Esophagus squamous epithelium (tissue), 5 donors: ENCODE measurements around the gene ANKRD9. TPM values are rescaled to one million over a fixed set of nuclear protein-coding genes. Genes with fewer than 3 reads are reported as not detected.

Experiments
- DNase-seq: peaks from one replicate; lab custom pipeline; 2025; lab: John Stamatoyannopoulos, UW
- H3K27ac ChIP-seq, 4 donors: fragments of 200-600 bp; sonication (generic); one replicate each; pipeline ENCODE4 v1.5.1; 2016 to 2019; ENCODE audit warnings: mild to moderate bottlenecking in 1 of 4
- H3K27me3 ChIP-seq, 4 donors: fragments of 200-600 bp; sonication (generic); 1 replicate in 3 of 4; 2 replicates in 1 of 4; pipeline versions ENCODE4 v1.5.1 to v1.6.0; 2017 to 2021; ENCODE audit warnings: antibody characterized with exemption in 1 of 4
- H3K36me3 ChIP-seq, 3 donors: fragments of 200-600 bp; sonication (generic); one replicate each; pipeline ENCODE4 v1.5.1; 2016 to 2019
- H3K4me1 ChIP-seq, 3 donors: fragments of 200-600 bp; sonication (generic); one replicate each; pipeline ENCODE4 v1.5.1; 2017 to 2019
- H3K4me3 ChIP-seq, 4 donors: fragments of 200-600 bp; sonication (generic); 1 replicate in 3 of 4; 2 replicates in 1 of 4; pipeline ENCODE4 v1.5.1; 2016 to 2019; ENCODE audit warnings: mild to moderate bottlenecking in 2 of 4, moderate library complexity in 1 of 4
- H3K9me3 ChIP-seq, 3 donors: fragments of 200-600 bp; sonication (generic); one replicate each; pipeline ENCODE4 v1.5.1; 2016 to 2019
- POLR2A ChIP-seq, 4 donors: fragments of 450-650 bp; IDR thresholded peaks; one replicate each; pipeline ENCODE4 v1.6.1; 2017; ENCODE audit warnings: antibody characterized with exemption in 4 of 4, mild to moderate bottlenecking in 4 of 4, moderate library complexity in 3 of 4
- WGBS, 2 donors: methylation state at CpG; one replicate each; pipeline ENCODE4 v1.1.5; 2018; 5-methylcytosine and 5-hydroxymethylcytosine counted together
- intact Hi-C: fragments of 100-400 bp; cut with DNase I; formaldehyde crosslinking; loops from one replicate; pipeline ENCODE4 v1.15.0; 2022
- total RNA-seq, 4 donors: library from RNA; depleted of rRNA; stranded (reverse); fragments of >200 nt; gene quantifications; one replicate each; pipeline ENCODE4 v1.1.0, GENCODE V29; 2016
- TF ChIP-seq, protein P1 (sequence below), 6 experiments: fragments of 450-650 bp in 4 of 6; fragments of 200-600 bp in 2 of 6; sonication (generic) in 2 of 6; IDR thresholded peaks; one replicate each; pipeline ENCODE4 v1.5.1; 2016 to 2019; ENCODE audit warnings: antibody characterized with exemption in 6 of 6, mild to moderate bottlenecking in 4 of 6, moderate library complexity in 4 of 6
- donor health status: DM: yes; HTN: yes; CAD: no.

Gene ANKRD9
- total RNA-seq, 4 donors from 2014 or later, result 20.0 to 39.0 (median 30.2) TPM

DNA sequence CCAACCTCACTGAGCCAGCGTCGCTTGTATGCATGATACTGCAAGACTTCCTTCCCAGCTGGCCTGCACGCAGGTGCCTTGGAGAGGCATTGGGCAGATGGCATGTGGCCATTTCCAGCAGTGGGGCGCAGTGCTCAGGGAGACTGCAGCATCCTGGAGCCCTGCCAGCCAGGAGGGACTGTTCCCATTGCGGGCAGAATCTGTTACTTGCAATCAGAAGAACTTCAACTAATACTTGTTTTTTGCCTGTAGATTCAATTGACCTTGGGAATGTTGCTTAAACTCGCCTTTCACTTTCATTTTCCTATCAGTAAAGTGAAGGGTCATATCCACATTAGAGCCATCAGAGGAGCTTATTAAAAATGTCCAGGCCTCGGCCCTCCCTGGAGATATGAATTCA lies 29.8 kb downstream of the ANKRD9 start:
- no peaks in the 10 kb centered on the region for H3K27me3 ChIP-seq
- H3K4me1 ChIP-seq, result peaks cover 0 to 20% (median 5%) of the 10 kb centered on the region in 3 donors
- no peaks in the 10 kb centered on the region for H3K36me3 ChIP-seq
- 46 to 53% methylated on average over 7 of the region's 7 CpGs for WGBS, 2 donors
- no peak for DNase-seq
- H3K27ac ChIP-seq, result no peak overlapping the region
- intact Hi-C loops, result no loop called here
- peak overlapping the region in 1 of 4 donors; percentile 37 for H3K4me3 ChIP-seq
- TF ChIP-seq POLR2A (IDR thresholded peaks at IDR 0.05), result no peak
- TF ChIP-seq, protein P1, sequence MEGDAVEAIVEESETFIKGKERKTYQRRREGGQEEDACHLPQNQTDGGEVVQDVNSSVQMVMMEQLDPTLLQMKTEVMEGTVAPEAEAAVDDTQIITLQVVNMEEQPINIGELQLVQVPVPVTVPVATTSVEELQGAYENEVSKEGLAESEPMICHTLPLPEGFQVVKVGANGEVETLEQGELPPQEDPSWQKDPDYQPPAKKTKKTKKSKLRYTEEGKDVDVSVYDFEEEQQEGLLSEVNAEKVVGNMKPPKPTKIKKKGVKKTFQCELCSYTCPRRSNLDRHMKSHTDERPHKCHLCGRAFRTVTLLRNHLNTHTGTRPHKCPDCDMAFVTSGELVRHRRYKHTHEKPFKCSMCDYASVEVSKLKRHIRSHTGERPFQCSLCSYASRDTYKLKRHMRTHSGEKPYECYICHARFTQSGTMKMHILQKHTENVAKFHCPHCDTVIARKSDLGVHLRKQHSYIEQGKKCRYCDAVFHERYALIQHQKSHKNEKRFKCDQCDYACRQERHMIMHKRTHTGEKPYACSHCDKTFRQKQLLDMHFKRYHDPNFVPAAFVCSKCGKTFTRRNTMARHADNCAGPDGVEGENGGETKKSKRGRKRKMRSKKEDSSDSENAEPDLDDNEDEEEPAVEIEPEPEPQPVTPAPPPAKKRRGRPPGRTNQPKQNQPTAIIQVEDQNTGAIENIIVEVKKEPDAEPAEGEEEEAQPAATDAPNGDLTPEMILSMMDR (IDR thresholded peaks at IDR 0.05), result no peak
- H3K9me3 ChIP-seq, result no peaks in the 10 kb centered on the region

DNA sequence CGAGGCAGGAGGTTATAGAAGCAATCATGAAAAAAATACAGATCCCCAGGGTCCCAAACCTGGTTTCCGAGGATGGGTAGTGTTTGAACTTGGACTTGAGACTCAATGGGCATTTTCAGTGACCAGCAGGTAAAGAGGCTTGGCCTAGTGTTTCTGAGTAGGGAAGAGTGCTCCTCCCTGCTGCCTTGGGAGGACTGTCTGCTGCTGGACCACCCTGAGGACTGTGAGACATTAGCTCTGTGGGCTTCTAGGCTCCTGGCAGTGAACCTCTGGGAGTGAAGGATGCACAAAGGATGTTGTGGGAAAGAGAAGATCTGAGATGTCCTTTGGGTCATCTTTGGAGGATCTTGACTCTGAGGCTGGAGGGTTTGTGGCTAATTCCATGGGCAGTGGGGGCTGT lies 30.5 kb downstream of the ANKRD9 start:
- H3K4me1 ChIP-seq, result peaks cover 0 to 20% (median 5%) of the 10 kb centered on the region in 3 donors
- H3K4me3 ChIP-seq, result no peak overlapping the region
- no peaks in the 10 kb centered on the region for H3K27me3 ChIP-seq
- H3K9me3 ChIP-seq, result no peaks in the 10 kb centered on the region
- H3K27ac ChIP-seq, result no peak overlapping the region
- 91 to 100% methylated on average over 2 of the region's 2 CpGs for WGBS, 2 donors
- DNase-seq, result no peak
- TF ChIP-seq, protein P1 (IDR thresholded peaks at IDR 0.05), result no peak
- intact Hi-C loops, result no loop called here
- H3K36me3 ChIP-seq, result no peaks in the 10 kb centered on the region

DNA sequence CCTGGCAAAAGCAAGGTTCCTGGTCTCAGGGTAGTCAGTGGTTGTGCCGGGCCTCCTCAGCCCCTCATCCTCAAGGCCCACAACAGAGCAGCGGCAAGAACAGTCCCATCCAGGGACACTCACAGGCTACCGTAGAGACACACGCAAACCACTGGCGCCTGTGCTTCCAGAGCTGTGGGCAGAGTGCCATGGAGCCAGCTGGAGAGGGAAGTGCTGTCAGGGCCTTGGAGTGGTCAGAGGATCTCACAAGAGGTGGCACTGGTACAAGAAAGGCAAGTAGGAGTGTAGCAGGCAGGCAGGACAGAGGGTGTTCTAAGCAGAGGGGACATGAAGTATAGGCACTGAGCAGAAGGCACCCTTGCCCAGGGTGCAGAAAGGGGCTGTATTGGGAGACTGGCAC lies 34.6 kb downstream of the ANKRD9 start:
- Histone ChIP-seq H3K9me3 (no peaks in the 10 kb centered on the region), H3K27me3 (no peaks in the 10 kb centered on the region), H3K4me1 (peaks cover 5 to 23% (median 7%) of the 10 kb centered on the region in 3 donors), H3K36me3 (peaks cover 0 to 3% (median 0%) of the 10 kb centered on the region in 3 donors), H3K27ac (no peak overlapping the region), H3K4me3 (no peak overlapping the region)
- no peak for DNase-seq
- WGBS, 2 donors, result 18% methylated on average over 2 of the region's 5 CpGs; no CpG with 5 or more reads in 1 of the 2 donors
- TF ChIP-seq POLR2A (IDR thresholded peaks at IDR 0.05), result no peak
- TF ChIP-seq, protein P1 (IDR thresholded peaks at IDR 0.05), result no peak
- intact Hi-C loops, result no loop called here

DNA sequence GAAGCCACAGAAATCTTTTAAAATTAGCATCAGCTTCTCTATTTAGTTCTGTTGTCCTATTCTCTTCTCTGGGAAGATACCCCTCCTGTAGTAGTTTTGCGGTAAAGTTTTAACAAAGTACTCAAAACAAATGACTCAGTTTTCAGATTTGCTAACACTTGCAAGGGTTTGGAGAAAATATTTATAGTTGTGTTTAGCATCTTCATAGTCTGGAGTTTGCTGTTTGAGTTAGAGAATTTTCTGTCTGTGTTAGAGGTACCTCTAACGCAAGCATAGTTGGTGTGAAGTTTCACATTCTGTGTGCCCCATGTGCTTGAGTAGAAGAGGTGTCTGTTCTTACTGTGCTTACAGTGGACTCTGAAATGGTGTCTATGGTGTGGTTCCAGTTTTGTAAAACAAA lies 36.0 kb downstream of the ANKRD9 start:
- Histone ChIP-seq H3K9me3 (no peaks in the 10 kb centered on the region), H3K4me1 (peaks cover 0 to 27% (median 7%) of the 10 kb centered on the region in 3 donors), H3K4me3 (no peak overlapping the region), H3K27ac (no peak overlapping the region), H3K36me3 (peaks cover 0 to 3% (median 3%) of the 10 kb centered on the region in 3 donors), H3K27me3 (no peaks in the 10 kb centered on the region)
- TF ChIP-seq, protein P1 (IDR thresholded peaks at IDR 0.05), result no peak
- TF ChIP-seq POLR2A (IDR thresholded peaks at IDR 0.05), result no peak
- WGBS, 2 donors, result 85 to 96% methylated on average over 2 of the region's 2 CpGs
- no peak for DNase-seq
- intact Hi-C loops, result no loop called here

DNA sequence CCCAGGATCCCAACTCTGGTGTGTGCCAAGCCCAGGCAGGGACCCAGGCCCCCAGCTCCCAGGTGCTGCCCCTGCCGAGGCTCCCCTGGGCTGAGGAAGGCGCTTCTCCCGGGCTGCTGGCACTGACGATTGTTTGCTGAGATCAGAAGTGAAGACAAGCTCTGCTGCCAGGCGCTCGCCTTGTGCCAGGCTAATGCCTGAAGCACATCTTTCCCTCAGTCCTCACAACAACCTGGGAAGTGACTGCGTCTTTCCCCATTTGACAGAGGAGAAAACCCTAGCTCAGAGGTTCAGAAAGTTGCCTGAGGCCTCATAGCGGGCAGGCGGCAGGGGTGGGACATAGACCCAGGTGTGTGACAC lies 36.8 kb downstream of the ANKRD9 start:
- Histone ChIP-seq H3K4me1 (peaks cover 0 to 28% (median 7%) of the 10 kb centered on the region in 3 donors), H3K27me3 (no peaks in the 10 kb centered on the region), H3K36me3 (peaks cover 0 to 4% (median 3%) of the 10 kb centered on the region in 3 donors), H3K9me3 (no peaks in the 10 kb centered on the region), H3K4me3 (no peak overlapping the region), H3K27ac (peak overlapping the region in 2 of 4 donors; percentile 28 to 37)
- no peak for TF ChIP-seq POLR2A (IDR thresholded peaks at IDR 0.05)
- TF ChIP-seq, protein P1 (IDR thresholded peaks at IDR 0.05), result no peak
- intact Hi-C loops, result no loop called here
- DNase-seq, result no peak
- 17 to 70% methylated on average over 2 of the region's 9 CpGs for WGBS, 2 donors
